Astrocyte (in vitro differentiated cells and primary cell): Measurements from ENCODE around the gene IFI27L1.

Experiments used
- EZH2 ChIP-seq: IDR thresholded peaks from 2 replicates; pipeline ENCODE4 v1.6.1; 2012; ENCODE audit warnings: mild to moderate bottlenecking, low read length, inconsistent platforms; ENCODE audit not compliant: insufficient read depth
- TF ChIP-seq, protein P1 (sequence below): IDR thresholded peaks from 2 replicates; pipeline ENCODE4 v1.5.1; 2011; ENCODE audit warnings: low read depth, mild to moderate bottlenecking, inconsistent platforms, low read length, moderate library complexity; ENCODE audit not compliant: insufficient read depth

DNA sequence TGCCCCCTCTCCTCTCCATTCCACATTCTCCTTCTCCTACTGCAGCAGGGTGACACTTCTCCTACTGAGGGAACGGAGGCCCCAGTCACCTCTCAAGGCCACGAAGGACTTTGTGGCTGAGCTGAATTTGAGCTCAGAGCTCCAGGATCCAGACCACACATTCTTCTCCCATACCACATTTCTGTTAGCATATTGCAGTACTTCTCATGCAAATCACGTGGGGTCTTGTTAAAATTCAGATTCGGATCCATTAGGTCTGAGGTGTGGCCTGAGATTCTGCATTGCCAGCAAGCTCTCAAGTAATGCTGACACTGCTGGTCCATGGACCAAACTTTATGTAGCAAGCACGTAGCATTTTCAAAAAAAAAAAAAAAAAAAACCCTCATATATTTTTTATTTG lies 57.9 kb downstream of the IFI27L1 start:
- TF ChIP-seq, protein P1, sequence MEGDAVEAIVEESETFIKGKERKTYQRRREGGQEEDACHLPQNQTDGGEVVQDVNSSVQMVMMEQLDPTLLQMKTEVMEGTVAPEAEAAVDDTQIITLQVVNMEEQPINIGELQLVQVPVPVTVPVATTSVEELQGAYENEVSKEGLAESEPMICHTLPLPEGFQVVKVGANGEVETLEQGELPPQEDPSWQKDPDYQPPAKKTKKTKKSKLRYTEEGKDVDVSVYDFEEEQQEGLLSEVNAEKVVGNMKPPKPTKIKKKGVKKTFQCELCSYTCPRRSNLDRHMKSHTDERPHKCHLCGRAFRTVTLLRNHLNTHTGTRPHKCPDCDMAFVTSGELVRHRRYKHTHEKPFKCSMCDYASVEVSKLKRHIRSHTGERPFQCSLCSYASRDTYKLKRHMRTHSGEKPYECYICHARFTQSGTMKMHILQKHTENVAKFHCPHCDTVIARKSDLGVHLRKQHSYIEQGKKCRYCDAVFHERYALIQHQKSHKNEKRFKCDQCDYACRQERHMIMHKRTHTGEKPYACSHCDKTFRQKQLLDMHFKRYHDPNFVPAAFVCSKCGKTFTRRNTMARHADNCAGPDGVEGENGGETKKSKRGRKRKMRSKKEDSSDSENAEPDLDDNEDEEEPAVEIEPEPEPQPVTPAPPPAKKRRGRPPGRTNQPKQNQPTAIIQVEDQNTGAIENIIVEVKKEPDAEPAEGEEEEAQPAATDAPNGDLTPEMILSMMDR: no peak
- no peak for TF ChIP-seq EZH2
